HG03575 (cell line): ENCODE data around the gene PEX5L.
"Not testable (repeated sequence)": the region's sequence is repeated elsewhere in the genome, so short reads cannot be mapped to it uniquely, and the experiment has no call there.

Experiments used
- ATAC-seq: cut with Tn5 transposase; IDR thresholded peaks from one replicate; pipeline ENCODE4 v1.9.1; 2021; ENCODE audit not compliant: unreplicated experiment, insufficient number of reproducible peaks, low FRiP score; ENCODE audit errors: extremely low read depth

Gene PEX5L, protein sequence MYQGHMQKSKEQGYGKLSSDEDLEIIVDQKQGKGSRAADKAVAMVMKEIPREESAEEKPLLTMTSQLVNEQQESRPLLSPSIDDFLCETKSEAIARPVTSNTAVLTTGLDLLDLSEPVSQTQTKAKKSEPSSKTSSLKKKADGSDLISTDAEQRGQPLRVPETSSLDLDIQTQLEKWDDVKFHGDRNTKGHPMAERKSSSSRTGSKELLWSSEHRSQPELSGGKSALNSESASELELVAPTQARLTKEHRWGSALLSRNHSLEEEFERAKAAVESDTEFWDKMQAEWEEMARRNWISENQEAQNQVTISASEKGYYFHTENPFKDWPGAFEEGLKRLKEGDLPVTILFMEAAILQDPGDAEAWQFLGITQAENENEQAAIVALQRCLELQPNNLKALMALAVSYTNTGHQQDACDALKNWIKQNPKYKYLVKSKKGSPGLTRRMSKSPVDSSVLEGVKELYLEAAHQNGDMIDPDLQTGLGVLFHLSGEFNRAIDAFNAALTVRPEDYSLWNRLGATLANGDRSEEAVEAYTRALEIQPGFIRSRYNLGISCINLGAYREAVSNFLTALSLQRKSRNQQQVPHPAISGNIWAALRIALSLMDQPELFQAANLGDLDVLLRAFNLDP

DNA sequence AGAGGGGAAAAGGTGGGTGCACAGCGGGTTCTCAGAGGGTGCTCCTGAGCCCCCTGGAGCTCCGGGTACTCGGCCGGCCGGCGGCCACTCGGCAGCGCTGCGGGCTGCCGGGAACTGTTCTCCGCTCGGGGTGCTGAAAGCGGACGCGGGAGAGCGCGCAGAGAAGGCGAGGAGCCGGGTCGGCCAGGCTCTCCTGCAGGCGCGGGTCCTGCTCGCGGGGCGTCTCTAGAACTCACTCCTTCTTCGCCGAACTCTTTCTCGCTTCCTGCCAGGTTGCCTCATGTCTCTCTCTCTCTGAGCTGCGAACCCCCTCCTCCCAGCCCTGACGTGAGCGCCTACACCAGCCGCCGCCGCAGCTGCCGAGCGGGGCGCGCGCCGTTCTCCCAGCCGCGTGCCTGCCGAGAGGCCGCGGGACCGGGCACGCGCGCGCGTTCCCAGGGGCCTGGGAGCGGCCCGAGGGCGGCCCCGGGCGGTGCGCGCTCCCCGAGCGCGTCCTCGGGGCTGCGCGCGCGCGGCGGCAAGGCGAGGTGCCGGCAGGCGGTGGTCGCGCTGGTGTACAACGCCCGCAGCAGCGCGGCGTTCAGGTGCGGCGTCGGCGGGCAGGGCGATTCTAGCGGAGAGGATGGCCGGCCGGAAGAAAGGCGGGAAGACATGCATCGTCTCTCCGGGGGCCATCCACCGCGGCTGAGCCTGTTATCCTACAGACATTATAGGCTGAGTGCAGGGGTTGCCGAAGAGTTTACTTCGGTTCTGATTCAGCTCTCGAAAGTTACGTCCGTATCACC, at the start of gene PEX5L:
TSS of gene PEX5L (minus strand) at position 267 of the 785 bp plus-strand sequence. CDS start 338 bp downstream, outside the sequence.
- ATAC-seq: no peak

GRCh38 chr3:180085122-180085710, 48.5 kb upstream of the PEX5L start:
- no peak for ATAC-seq

DNA sequence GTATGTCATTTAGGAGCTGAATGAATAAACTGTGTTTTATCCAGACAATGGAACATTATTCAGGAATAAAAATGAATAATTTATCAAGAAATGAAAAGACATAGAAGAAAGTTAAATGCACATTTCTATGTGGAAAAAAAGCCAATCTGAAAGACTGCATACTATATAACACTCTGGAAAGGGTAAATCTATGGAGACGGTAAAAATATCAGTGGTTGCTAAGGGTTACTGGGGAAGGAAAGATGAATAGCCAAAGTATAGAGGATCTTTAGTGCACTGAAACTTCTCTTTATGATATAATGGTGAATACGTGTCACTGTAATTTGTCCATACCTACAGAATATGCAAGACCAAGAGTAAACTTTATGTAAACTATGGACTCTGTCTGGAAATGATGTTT, 46.0 kb upstream of the PEX5L start:
- ATAC-seq: no peak

DNA sequence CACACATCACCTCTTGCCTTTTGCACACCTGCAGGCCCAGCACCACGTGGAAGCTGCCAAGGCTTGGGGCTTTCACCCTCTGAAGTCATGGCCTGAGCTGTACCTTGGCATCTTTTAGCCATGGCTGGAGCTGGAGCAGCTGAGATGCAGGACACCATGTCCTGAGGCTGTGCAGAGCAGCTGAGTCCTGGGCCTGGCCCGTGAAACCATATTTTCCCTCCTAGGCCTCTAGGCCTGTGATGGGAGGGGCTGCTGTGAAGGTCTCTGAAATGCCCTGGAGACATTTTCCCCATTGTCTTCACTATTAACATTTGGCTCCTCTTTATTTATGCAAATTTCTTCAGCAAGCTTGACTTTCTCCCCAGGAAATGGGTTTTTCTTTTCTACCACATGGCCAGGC, 41.9 kb upstream of the PEX5L start:
- no peak for ATAC-seq

GRCh38 chr3:180073561-180073960, 36.8 kb upstream of the PEX5L start:
- ATAC-seq: no peak

DNA sequence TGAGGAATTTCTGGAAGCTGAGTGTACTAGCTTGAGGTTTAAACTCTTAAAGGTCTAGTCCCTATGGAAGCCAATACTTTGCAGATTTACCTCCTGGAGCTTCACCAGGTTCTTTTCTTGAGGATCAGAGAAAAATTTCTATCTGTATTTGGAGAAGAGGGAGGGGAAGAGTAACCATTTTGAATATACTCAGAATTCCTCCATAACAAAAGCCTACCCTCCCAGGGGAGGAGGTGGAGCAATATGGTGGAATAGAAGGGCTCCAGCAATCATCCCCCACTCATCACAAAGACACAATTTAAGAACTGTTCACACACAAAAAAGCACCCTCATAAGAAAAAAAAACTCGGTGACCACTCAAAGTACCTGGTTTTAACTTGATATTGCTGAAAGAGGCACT, 36.0 kb upstream of the PEX5L start:
- ATAC-seq: no peak

GRCh38 chr3:180070925-180071324, 34.2 kb upstream of the PEX5L start:
- no peak for ATAC-seq

DNA sequence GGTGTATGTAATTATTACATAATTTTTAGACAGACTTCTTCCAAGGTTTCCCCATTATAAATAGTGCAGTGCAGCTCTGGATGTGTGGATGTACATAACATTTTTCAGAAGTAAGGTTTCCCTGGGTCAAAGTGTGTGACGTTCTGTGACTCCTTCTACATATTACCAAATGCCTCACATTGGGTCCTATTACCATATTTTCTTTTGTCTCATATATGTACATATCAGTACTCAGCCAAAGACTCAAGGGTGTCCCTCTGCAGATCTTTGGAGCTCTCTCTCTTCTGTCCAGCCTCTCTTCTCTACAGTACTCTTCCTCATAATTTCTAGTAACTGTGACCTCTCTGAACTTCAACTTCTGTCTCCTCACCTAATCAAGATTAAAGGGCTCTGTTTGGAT, 31.3 kb upstream of the PEX5L start:
- no peak for ATAC-seq

DNA sequence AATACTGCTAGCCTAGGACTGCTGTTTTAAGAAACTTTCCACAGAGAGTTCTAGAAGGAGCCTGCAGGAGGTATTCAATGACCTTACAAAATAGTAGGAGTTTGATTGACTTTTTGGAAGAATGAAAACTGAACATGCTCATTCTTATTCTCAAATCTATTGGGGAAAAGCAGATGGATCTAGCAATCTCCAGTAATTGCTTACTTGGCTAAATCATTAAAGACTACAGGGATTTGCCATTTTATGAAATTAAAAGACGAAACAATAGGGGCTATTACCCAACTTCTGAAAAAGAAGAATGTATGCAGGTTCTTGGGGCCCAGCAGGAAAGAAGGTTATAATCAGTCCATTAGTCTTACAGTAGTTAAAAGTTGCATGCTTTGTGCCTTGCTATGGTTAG, 29.9 kb upstream of the PEX5L start:
- no peak for ATAC-seq

GRCh38 chr3:180063783-180064182, 27.0 kb upstream of the PEX5L start:
- ATAC-seq: no peak

- ATAC-seq: no peak
These were observed 26.0 kb upstream of the PEX5L start for GRCh38 chr3:180062771-180063170.

DNA sequence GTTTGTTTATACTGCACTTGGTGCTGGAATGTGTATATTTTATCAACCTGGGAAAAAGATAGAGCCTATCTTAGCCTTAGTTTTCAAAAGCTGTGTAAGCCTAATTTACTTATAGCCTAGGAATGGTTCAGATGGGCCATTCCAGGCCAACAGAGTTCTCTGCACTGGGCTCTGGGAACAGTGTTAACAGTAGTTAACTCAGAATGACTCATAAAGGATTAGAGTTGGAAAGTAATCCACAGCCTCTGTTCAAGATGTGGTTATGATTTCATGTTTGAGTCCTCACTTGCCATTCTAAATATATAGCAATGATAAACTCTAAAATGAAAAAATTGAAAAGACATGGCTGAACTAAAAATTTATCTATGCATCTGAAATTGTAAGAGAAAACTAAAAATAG, 22.6 kb upstream of the PEX5L start:
- ATAC-seq: no peak

- ATAC-seq: no peak
These were observed 21.5 kb upstream of the PEX5L start for GRCh38 chr3:180058238-180058637.

DNA sequence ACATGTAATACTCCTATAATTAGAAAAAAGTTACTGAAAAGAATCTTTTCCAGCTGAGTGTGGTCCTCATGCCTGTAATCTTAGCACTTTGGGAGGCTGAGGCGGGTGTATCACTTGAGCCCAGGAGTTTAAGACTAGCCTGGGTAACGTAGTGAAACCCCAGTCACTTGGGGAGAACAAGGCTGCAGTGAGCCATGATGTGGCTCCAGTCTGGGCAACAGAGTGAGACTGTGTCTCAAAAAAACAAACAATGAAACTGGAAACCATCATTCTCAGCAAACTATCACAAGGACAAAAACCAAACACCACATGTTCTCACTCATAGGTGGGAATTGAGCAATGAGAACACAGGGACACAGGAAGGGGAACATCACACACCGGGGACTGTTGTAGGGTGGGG, 18.9 kb upstream of the PEX5L start:
- ATAC-seq: not testable (repeated sequence)

- no peak for ATAC-seq
These were observed 12.7 kb upstream of the PEX5L start for GRCh38 chr3:180049391-180049790.

DNA sequence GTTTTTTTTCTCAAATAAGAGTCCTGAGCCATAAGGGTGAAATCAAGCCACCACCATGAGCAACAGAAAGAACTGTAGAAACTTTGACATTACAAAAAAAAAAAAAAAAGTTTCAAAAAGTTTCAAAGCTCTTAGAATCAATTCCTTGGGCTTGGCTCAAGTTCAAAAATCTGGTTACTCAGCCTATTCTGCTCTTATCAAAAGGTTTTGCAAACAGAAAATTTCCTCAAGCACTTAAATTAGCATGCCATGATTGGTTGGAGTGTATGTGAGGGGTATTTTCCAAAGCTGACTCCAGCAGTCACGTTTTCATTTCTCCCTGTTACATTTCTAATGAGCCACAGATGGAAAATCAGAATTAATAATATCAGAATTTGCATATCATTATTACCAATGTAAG, 12.1 kb upstream of the PEX5L start:
- no peak for ATAC-seq

DNA sequence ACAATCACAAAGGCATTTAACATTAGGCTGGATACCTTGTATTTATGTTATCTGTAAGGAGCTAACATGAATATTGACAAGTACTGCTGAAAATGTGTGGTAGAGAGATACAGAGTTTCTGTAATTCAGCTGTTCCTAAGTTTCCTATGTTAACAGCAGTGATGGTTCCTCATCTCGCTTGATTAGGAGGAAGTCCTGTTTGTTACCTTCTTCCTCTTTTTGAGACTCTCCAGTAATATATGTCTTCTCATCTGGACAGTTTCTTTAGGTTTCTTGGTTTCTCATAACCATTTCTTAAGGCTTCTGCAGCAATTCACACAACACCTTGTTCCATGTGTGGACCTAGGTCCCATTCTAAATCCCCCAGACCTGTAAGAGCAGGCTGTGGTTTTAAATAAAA, 11.4 kb upstream of the PEX5L start:
- ATAC-seq: peak; percentile 72

- ATAC-seq: no peak
These were observed 4.2 kb upstream of the PEX5L start for GRCh38 chr3:180040966-180041365.

- no peak for ATAC-seq
These were observed 556 bp downstream of the PEX5L start for GRCh38 chr3:180036092-180036670.
